MM.1S (cell line): Measurements from ENCODE around the gene ETNK1.
"Not testable (repeated sequence)": the region's sequence is repeated elsewhere in the genome, so short reads cannot be mapped to it uniquely, and the experiment has no call there.

ENCODE experiments used
- DNase-seq: peaks from one replicate; pipeline ENCODE4 v3.0.0-alpha.2; 2015
- H2AFZ ChIP-seq: fragments of 300-600 bp; sonication (generic); 2 replicates; pipeline ENCODE4 v1.6.0; 2016; ENCODE audit warnings: antibody characterized with exemption, low read length
- H3F3A ChIP-seq: fragments of 300-600 bp; sonication (generic); 2 replicates; pipeline ENCODE4 v1.6.1; 2016; ENCODE audit warnings: mild to moderate bottlenecking, antibody characterized with exemption, low read length, moderate library complexity, mixed read lengths; ENCODE audit not compliant: insufficient read depth
- H3K27ac ChIP-seq: fragments of 300-600 bp; sonication (generic); 2 replicates; pipeline ENCODE4 v1.5.1; 2016; ENCODE audit warnings: mild to moderate bottlenecking, low read length
- H3K27me3 ChIP-seq: fragments of 300-600 bp; sonication (generic); replicated peaks from 2 replicates; pipeline ENCODE4 v1.6.0; 2016; ENCODE audit warnings: low read length; ENCODE audit not compliant: insufficient read depth
- H3K36me3 ChIP-seq: fragments of 300-600 bp; sonication (generic); replicated peaks from 2 replicates; pipeline ENCODE4 v1.6.1; 2016; ENCODE audit warnings: mild to moderate bottlenecking, low read length, mixed read lengths; ENCODE audit not compliant: insufficient read depth
- H3K4me1 ChIP-seq: fragments of 300-600 bp; sonication (generic); 2 replicates; pipeline ENCODE4 v1.6.1; 2016; ENCODE audit warnings: low read length, mixed read lengths
- H3K4me2 ChIP-seq: fragments of 300-600 bp; sonication (generic); 2 replicates; pipeline ENCODE4 v1.6.0; 2016; ENCODE audit warnings: low read depth, low read length
- H3K4me3 ChIP-seq: fragments of 300-600 bp; sonication (generic); 2 replicates; pipeline ENCODE4 v1.5.1; 2016; ENCODE audit warnings: low read length, mixed read lengths
- H3K79me2 ChIP-seq: fragments of 300-600 bp; sonication (generic); 2 replicates; pipeline ENCODE4 v1.6.1; 2016; ENCODE audit warnings: mixed run types, low read length, mixed read lengths
- H3K9ac ChIP-seq: fragments of 300-600 bp; sonication (generic); 2 replicates; pipeline ENCODE4 v1.6.1; 2016; ENCODE audit warnings: low read length, mixed read lengths
- H3K9me2 ChIP-seq: fragments of 300-600 bp; sonication (generic); replicated peaks from 2 replicates; pipeline ENCODE4 v1.6.1; 2016; ENCODE audit warnings: mild to moderate bottlenecking, low read length, mixed read lengths; ENCODE audit not compliant: insufficient read depth
- H3K9me3 ChIP-seq: fragments of 300-600 bp; sonication (generic); replicated peaks from 2 replicates; pipeline ENCODE4 v1.6.1; 2016; ENCODE audit warnings: mild to moderate bottlenecking, low read length, mixed read lengths; ENCODE audit not compliant: insufficient read depth
- H4K20me1 ChIP-seq: fragments of 300-600 bp; sonication (generic); 2 replicates; pipeline ENCODE4 v1.6.1; 2016; ENCODE audit warnings: mild to moderate bottlenecking, low read length, moderate library complexity, mixed read lengths; ENCODE audit not compliant: insufficient read depth
- EZH2 ChIP-seq: fragments of 300-600 bp; sonication (generic); optimal IDR thresholded peaks from 2 replicates; pipeline ENCODE3; 2017; ENCODE audit warnings: low read depth, mild to moderate bottlenecking, antibody characterized with exemption, low read length, mixed read lengths
- EZH2phosphoT487 ChIP-seq: fragments of 300-600 bp; sonication (generic); IDR thresholded peaks from 2 replicates; pipeline ENCODE4 v1.6.1; 2018; ENCODE audit warnings: antibody characterized with exemption, low read length
- TF ChIP-seq, protein P1 (sequence below): fragments of 300-600 bp; sonication (generic); IDR thresholded peaks from 2 replicates; pipeline ENCODE4 v1.5.1; 2016; ENCODE audit warnings: antibody characterized with exemption, low read length, mixed read lengths

Gene ETNK1

DNA sequence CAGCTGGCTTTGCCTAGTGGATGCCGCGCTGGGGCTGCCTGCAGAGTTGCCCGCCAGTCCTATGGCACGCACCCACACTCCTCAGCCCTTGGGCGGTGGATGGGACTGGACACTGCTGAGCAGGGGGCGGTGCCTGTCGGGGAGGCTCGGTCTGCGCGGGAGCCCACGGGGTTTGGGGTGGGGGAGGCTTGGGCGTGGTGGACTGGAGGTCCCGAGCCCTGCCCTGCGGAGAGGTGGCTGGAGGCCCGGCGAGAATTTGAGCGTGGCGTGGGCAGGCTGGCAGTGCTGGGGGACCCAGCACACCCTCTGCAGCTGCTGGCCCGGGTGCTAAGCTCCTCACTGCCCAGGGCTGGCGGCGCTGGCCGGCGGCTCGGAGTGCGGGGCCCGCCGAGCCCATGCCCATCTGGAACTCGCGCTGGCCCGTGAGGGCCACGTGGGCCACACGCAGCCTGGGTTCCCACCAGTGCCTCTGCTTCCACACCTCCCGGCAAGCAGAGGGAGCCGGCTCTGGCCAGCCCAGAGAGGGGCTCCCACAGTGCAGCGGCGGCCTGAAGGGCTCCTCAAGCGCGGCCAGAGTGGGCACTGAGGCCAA lies 68.1 kb downstream of the ETNK1 start:
- Histone ChIP-seq H3K9ac (no peak overlapping the region), H3K79me2 (no peaks in the 10 kb centered on the region), H3K4me1 (peaks cover 49% of the 10 kb centered on the region), H3F3A (peaks cover 8% of the 10 kb centered on the region), H4K20me1 (no peaks in the 10 kb centered on the region), H3K9me2 (no peaks in the 10 kb centered on the region), H3K4me3 (no peak overlapping the region), H3K27ac (no peak overlapping the region), H3K27me3 (no peaks in the 10 kb centered on the region), H2AFZ (no peak overlapping the region), H3K9me3 (no peaks in the 10 kb centered on the region), H3K36me3 (no peaks in the 10 kb centered on the region; the same call in 1 of the 2 replicates), H3K4me2 (no peak overlapping the region)
- TF ChIP-seq, protein P1, sequence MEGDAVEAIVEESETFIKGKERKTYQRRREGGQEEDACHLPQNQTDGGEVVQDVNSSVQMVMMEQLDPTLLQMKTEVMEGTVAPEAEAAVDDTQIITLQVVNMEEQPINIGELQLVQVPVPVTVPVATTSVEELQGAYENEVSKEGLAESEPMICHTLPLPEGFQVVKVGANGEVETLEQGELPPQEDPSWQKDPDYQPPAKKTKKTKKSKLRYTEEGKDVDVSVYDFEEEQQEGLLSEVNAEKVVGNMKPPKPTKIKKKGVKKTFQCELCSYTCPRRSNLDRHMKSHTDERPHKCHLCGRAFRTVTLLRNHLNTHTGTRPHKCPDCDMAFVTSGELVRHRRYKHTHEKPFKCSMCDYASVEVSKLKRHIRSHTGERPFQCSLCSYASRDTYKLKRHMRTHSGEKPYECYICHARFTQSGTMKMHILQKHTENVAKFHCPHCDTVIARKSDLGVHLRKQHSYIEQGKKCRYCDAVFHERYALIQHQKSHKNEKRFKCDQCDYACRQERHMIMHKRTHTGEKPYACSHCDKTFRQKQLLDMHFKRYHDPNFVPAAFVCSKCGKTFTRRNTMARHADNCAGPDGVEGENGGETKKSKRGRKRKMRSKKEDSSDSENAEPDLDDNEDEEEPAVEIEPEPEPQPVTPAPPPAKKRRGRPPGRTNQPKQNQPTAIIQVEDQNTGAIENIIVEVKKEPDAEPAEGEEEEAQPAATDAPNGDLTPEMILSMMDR: no peak
- TF ChIP-seq EZH2phosphoT487 (no peak), EZH2 (no peak)
- no peak for DNase-seq

DNA sequence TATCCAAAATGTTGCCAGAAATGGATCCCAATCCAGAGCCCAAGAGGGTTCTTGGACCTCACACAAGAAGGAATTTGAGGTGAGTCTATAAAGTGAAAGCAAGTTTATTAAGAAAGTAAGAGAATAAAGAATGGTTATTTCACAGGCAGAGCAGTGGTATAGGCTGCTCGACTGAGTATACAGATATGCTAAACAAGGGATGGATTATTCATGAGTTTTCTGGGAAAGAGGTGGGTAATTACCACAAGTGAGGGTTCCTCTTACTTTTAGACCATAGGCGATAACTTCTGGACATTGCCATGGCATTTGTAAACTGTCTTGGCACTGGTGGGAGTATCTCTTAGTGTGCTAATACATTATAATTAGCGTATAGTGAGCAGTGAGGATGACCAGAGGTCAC lies 73.6 kb downstream of the ETNK1 start:
- Histone ChIP-seq H4K20me1 (no peaks in the 10 kb centered on the region), H3K79me2 (no peaks in the 10 kb centered on the region), H3K4me3 (no peak overlapping the region), H3K9ac (no peak overlapping the region), H3K4me2 (no peak overlapping the region), H2AFZ (no peak overlapping the region), H3K27me3 (no peaks in the 10 kb centered on the region), H3F3A (peaks cover 7% of the 10 kb centered on the region), H3K9me2 (no peaks in the 10 kb centered on the region), H3K4me1 (peaks cover 26% of the 10 kb centered on the region), H3K27ac (no peak overlapping the region), H3K36me3 (no peaks in the 10 kb centered on the region), H3K9me3 (no peaks in the 10 kb centered on the region)
- DNase-seq: no peak
- TF ChIP-seq, protein P1: no peak
- no peak for TF ChIP-seq EZH2
- no peak for TF ChIP-seq EZH2phosphoT487

DNA sequence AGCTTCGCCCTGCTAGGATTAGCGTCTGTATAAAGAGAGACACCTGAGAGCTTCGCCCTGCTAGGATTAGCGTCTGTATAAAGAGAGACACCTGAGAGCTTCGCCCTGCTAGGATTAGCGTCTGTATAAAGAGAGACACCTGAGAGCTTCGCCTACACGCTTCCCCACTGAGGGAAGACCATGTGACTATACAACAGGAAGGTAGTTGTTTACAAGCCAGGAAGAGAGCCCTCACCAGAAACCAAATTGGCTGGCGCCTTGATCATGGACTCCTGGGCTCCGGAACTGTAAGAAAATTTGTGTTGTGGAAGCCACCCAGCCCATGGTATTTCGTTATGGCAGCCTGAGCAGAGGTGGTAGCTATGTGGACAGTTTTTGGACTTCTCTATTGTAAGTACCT lies 74.7 kb downstream of the ETNK1 start:
- H4K20me1 ChIP-seq, H3K4me3 ChIP-seq, H3K9ac ChIP-seq, H3F3A ChIP-seq, H3K9me2 ChIP-seq, H3K9me3 ChIP-seq, H2AFZ ChIP-seq, H3K79me2 ChIP-seq, H3K27me3 ChIP-seq, H3K36me3 ChIP-seq, H3K27ac ChIP-seq, H3K4me2 ChIP-seq, DNase-seq: not testable (repeated sequence)
- H3K4me1 ChIP-seq: peaks cover 26% of the 10 kb centered on the region

- no peaks in the 10 kb centered on the region for H3F3A ChIP-seq
These were observed 75.1 kb downstream of the ETNK1 start for GRCh38 chr12:22700106-22700505.

GRCh38 chr12:22701216-22701809 lies 76.3 kb downstream of the ETNK1 start:
- not testable (repeated sequence) for H3K79me2 ChIP-seq, H3K4me3 ChIP-seq, DNase-seq, H3K9ac ChIP-seq, H3K9me3 ChIP-seq, H3K27me3 ChIP-seq, H4K20me1 ChIP-seq, H3K9me2 ChIP-seq, H3K4me2 ChIP-seq, H2AFZ ChIP-seq, H3F3A ChIP-seq, H3K27ac ChIP-seq, H3K36me3 ChIP-seq
- H3K4me1 ChIP-seq: peaks cover 18% of the 10 kb centered on the region

More at GRCh38 chr12:22700106-22700505, 75.1 kb downstream of the ETNK1 start:
- Histone ChIP-seq H4K20me1 (no peaks in the 10 kb centered on the region), H3K27me3 (no peaks in the 10 kb centered on the region), H3K9ac (no peak overlapping the region), H3K79me2 (no peaks in the 10 kb centered on the region), H3K4me2 (no peak overlapping the region), H3K27ac (no peak overlapping the region), H3K9me2 (no peaks in the 10 kb centered on the region), H3K4me3 (no peak overlapping the region), H2AFZ (no peak overlapping the region), H3K9me3 (no peaks in the 10 kb centered on the region), H3K36me3 (no peaks in the 10 kb centered on the region), H3K4me1 (peaks cover 24% of the 10 kb centered on the region)
- TF ChIP-seq EZH2: no peak
- TF ChIP-seq, protein P1: no peak
- TF ChIP-seq EZH2phosphoT487: no peak
- DNase-seq: no peak
